Right renal cortex interstitium (tissue), 3 donors: Measurements from ENCODE around the gene UBASH3B. TPM values are rescaled to one million over a fixed set of nuclear protein-coding genes. Genes with fewer than 3 reads are reported as not detected.
A peak's percentile ranks its signal among the peaks of the same experiment; 100 is the strongest.
"Not testable (repeated sequence)": the region's sequence is repeated elsewhere in the genome, so short reads cannot be mapped to it uniquely, and the experiment has no call there.

ENCODE experiments used
- DNase-seq, 3 donors: peaks; one replicate each; pipeline ENCODE4 v3.0.0-alpha.2; 2013; ENCODE audit warnings: low read depth in 3 of 3, low spot score in 2 of 3
- polyA plus RNA-seq, 3 donors: library from polyadenylated mRNA; unstranded; fragments of 120-200 nt; gene quantifications; one replicate each; pipeline ENCODE4 v1.2.1, GENCODE V29; 2013; ENCODE audit not compliant: insufficient read length in 3 of 3

UBASH3B gene
- polyA plus RNA-seq, 3 donors = 8.1 to 9.0 (median 8.5) TPM

GRCh38 chr11:122803716-122804115 lies 148.2 kb downstream of the UBASH3B start:
- no peak for DNase-seq

GRCh38 chr11:122804161-122804560 lies 148.6 kb downstream of the UBASH3B start:
- DNase-seq = no peak

- DNase-seq = no peak
Measured at GRCh38 chr11:122804796-122805195, 149.3 kb downstream of the UBASH3B start.

- no peak for DNase-seq
Measured at GRCh38 chr11:122807731-122808477, 152.4 kb downstream of the UBASH3B start.

GRCh38 chr11:122808478-122808869 lies 153.0 kb downstream of the UBASH3B start:
- no peak for DNase-seq

GRCh38 chr11:122809866-122810265 lies 154.3 kb downstream of the UBASH3B start:
- no peak for DNase-seq

GRCh38 chr11:122811721-122812120 lies 156.2 kb downstream of the UBASH3B start:
- DNase-seq = no peak

GRCh38 chr11:122812638-122813037 lies 157.1 kb downstream of the UBASH3B start:
- no peak for DNase-seq

- no peak for DNase-seq
Measured at GRCh38 chr11:122813176-122813893, 157.8 kb downstream of the UBASH3B start.

GRCh38 chr11:122813894-122814270 lies 158.4 kb downstream of the UBASH3B start:
- no peak for DNase-seq

GRCh38 chr11:122814401-122814800 lies 158.9 kb downstream of the UBASH3B start:
- no peak for DNase-seq

- no peak for DNase-seq
Measured at GRCh38 chr11:122815900-122816299, 160.4 kb downstream of the UBASH3B start.

GRCh38 chr11:122816761-122817520 lies 161.4 kb downstream of the UBASH3B start:
- DNase-seq = peak in 2 of 3 donors; percentile 31 to 38

GRCh38 chr11:122820158-122820557 lies 164.6 kb downstream of the UBASH3B start:
- no peak for DNase-seq

- DNase-seq = no peak
Measured at GRCh38 chr11:122821169-122821568, 165.6 kb downstream of the UBASH3B start.

- no peak for DNase-seq
Measured at GRCh38 chr11:122822241-122822640, 166.7 kb downstream of the UBASH3B start.

GRCh38 chr11:122823564-122823963 lies 168.0 kb downstream of the UBASH3B start:
- DNase-seq = no peak

- DNase-seq = not testable (repeated sequence)
Measured at GRCh38 chr11:122829371-122829770, 173.8 kb downstream of the UBASH3B start.

GRCh38 chr11:122832297-122832696 lies 176.8 kb downstream of the UBASH3B start:
- DNase-seq = not testable (repeated sequence)

GRCh38 chr11:122832721-122833470 lies 177.4 kb downstream of the UBASH3B start:
- DNase-seq = no peak
